Stimulated activated CD4-positive, alpha-beta T cell treated with anti-CD3 and anti-CD28 coated beads, TNF-alpha, amount 100 ng/mL, for 4 hours (primary cell): ENCODE measurements around the gene NLRP4.

Experiments
- DNase-seq, 3 experiments: peaks; one replicate each; pipeline ENCODE4 v3.0.0-alpha.2; 2020; ENCODE audit warnings: low read depth in 3 of 3

The NLRP4 gene, protein sequence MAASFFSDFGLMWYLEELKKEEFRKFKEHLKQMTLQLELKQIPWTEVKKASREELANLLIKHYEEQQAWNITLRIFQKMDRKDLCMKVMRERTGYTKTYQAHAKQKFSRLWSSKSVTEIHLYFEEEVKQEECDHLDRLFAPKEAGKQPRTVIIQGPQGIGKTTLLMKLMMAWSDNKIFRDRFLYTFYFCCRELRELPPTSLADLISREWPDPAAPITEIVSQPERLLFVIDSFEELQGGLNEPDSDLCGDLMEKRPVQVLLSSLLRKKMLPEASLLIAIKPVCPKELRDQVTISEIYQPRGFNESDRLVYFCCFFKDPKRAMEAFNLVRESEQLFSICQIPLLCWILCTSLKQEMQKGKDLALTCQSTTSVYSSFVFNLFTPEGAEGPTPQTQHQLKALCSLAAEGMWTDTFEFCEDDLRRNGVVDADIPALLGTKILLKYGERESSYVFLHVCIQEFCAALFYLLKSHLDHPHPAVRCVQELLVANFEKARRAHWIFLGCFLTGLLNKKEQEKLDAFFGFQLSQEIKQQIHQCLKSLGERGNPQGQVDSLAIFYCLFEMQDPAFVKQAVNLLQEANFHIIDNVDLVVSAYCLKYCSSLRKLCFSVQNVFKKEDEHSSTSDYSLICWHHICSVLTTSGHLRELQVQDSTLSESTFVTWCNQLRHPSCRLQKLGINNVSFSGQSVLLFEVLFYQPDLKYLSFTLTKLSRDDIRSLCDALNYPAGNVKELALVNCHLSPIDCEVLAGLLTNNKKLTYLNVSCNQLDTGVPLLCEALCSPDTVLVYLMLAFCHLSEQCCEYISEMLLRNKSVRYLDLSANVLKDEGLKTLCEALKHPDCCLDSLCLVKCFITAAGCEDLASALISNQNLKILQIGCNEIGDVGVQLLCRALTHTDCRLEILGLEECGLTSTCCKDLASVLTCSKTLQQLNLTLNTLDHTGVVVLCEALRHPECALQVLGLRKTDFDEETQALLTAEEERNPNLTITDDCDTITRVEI

DNA sequence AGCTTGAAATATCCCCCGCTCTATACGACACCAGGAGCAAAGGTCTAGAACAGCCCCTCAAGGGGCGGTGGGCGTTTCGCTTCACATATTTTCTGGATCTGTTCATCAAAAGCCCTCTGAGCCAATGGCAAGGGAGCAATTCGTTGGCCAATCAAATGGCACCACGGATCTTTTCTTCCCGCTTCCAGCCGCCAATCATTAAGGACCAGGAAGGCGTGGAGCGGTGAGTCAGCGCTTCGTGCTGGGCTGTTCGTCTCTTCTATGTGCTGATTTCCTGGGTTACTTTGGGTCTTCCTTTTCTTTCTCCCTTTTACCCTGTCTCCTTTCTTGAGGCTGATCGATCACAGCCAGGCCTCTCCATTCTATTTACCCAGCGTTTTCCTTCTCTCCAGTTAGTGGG, at the start of gene NLRP4:
TSS of gene NLRP4 (plus strand) at position 201 of the 400 bp plus-strand sequence. CDS start 15,541 bp downstream, outside the sequence.
- no peak for DNase-seq

DNA sequence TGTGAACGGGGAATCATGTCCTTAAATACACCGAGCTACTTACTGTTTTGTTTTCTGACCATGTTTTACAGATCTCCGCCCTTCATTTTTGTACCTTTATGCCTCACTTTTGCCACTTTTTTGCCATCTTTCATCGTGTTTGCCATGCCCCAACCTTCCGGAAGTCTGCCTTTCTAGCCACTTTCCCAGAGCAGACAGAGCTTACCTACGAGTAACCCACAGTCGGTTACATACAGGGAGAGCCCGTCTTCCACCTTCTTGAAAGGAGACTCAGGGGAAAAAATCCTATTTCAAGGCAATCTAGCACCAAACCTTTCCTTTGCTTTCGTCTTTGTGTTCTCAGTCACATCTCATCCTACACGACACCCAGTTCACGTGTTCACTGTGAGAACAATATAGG, 41.3 kb upstream of the NLRP4 start:
- no peak for DNase-seq

DNA sequence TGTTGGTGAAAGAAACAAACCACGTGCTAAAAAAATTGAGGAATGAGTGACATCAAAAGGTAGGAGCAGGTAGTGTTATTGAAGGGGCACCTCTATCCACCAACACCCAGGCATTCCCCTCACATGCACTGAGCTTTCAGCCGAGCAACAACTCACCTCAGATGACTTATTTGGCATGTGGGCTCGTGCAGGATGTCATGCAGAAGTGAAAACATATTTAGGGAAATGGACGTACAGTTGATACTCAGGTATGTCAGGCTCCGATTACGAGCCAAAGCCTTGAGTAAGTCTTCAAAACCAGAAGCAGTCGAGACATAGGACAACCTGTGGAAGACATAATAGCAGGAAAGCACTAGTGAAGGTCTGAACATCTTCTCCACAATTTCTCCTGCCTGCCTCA, 34.9 kb upstream of the NLRP4 start:
- no peak for DNase-seq

DNA sequence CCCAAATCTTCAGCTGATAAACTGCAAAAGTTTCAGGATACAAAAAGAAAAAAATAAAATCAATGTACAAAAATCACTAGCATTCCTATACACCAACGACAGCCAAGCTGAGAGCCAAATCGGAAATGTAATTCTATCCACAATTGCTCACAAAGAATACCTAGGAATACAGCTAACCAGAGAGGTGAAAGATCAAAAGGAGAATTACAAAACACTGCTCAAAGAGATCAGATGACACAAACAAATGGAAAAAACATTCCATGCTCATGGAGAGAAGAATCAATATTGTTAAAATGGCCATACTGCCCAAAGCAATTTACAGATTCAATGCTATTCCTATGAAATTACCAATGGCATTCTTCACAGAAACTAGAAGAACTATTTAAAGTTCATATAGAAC, 34.1 kb upstream of the NLRP4 start:
- DNase-seq: no peak

DNA sequence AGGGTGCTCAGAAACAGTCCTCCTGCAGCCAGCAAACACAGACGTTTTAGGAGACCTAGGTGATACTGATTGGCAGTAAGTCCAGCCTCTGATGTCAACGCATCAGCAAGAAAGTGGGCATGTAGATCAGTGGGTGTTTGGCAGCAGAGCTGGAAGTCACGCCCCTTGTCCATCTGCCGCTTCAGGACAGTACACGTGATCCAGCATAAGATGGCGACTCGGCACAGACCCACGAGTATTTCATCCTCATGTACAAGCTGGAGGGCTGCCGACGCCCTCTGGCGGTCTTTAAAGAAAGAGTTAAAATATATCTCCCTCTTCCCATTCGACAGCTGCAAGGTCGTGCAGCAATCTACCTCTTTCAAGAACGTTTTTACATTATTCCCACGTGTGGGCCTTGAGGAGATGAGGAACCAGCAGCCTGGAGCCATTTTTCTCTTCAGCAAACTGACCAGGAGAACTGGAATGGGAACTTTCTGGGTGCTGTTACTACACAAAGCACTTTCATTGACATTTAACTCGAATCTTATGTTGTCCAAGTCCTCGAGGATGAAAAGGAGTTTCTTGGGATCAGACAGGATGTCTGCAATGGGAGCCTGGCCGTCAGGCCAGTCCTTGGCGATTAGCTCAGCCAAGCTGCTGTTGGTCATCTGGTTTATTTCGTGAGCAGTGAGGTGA, 26.8 kb upstream of the NLRP4 start:
- DNase-seq: no peak

DNA sequence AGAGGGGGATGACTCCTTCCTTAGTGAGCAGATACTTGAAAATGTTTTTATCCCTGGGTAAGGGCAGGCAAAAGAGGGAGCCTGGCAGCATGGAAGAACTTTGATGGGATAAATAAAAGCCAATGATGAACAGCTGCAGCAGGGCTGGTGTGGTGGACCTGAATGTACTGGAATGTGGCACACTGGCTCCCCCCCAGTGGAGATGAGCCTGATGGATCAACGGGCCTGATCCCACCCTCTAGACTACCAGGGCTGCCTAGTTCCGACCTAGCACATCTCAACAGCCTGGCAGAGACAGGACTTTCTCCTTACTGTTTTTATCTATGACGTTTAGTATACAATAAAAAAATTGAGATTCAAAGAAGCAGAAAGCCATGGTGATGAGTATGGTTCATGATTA, 25.0 kb upstream of the NLRP4 start:
- no peak for DNase-seq

DNA sequence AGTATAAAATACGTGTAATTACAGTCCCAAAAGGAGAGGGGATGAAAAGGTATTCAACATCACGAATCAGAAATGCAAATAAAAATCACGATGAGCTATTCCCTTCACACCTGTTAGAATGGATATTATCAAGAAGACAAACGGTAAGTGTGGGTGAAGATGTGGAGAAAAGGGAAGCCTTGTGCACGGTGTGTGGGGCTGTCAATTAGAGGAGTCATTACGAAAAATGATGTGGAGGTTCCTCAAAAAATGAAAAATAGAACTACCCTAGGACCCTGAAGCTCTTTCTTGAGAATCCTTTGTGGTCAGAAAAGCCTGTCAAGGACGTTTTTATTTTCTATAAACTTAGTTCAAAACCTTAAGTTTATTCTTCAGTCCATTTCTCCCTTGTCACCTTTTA, 23.9 kb upstream of the NLRP4 start:
- DNase-seq: no peak

DNA sequence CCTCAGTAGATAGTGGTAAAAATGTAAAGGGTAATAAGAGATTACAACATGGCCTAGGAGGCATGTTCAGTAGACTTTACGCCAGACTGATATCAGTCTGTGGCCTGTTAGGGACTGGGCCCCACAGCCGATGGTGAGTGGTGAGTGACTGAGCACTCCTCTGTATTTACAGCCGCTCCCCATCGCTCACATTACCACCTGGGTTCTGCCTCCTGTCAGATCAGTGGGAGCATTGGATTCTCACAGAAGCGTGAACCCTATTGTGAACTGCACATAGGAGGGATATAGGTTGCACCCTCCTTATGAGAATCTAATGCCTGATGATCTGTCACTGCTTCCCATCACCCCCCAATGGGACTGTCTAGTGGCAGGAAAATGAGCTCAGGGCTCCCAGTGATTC, 22.4 kb upstream of the NLRP4 start:
- DNase-seq: no peak

DNA sequence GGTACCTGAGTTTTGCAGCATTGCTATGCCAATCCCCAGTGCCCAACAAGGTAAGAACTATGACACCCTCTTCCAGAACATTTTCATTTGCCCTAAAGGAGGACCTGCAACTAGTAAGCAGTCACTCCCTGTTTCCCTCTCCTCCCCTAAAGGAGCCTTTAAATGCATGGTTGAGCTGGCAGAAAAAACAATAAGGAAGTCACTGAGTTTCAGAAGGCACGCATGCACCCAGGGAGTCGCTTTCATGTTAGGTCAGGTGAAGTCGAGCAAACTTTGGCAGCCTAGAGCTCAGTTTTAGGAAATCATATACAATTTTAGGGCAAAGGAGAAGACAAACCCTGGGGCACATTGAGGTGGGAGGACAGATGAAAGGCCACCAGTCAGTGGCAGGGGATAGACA, 16.3 kb upstream of the NLRP4 start:
- DNase-seq: no peak

DNA sequence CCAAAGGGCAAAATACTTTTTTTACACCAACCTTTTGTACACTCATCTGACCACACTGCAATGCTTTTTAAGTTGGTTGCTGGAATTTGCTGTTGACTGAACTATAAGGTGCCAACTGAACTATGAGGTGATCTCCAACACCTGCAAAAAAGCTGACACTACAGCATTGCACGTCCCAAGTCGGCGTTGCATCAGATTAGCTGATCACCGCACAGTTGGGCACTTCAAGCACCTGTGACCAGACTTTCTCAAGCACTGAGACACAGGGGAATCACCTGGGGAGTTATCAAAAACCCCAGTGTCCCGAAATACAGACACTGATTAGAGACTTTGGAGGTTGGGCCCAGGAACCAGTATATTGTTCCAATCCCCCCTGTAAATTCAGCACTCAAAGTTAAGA, 5.7 kb upstream of the NLRP4 start:
- no peak for DNase-seq

DNA sequence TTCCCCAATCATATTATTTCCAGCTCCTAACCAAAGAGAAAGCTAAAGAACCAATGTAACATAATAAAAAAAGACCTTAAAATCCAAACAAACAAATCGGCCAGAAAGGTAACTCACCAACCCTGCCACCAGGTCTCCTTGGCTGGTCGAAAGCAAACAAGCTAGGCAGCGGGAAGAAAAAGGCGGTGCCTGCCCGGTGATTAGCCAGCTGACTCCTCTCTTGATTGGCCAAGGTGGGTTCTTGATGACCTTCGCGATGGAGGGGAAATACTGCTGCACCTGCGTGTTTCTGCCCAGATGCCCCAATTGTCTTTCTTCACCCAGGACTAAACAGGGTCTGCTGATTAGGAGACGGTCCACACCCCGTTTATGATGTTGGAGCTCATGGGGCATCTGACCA, 4.5 kb upstream of the NLRP4 start, which contains the start of gene NLRP11:
TSS of gene NLRP11 (minus strand) at position 154 of the 400 bp plus-strand sequence. CDS start 13,825 bp downstream, outside the sequence.
- DNase-seq: no peak

DNA sequence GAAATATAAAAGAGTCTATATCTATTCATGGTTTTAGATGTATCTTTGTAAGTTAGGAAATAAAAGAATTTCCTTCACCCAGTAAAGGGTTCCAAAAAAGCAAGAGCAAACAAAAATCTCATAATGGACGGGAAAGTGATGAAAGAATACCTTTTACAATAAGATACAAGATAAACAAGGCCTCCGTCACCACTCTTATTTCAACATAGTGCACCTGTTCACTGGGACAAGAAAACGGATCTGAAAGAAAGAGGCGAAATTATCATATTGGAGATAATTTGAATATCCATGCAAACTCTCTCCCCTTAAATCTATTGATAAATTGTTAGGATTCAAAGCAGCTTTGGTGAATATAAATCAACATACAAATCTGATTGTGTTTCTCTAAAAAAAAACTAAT, 3.7 kb upstream of the NLRP4 start:
- no peak for DNase-seq

DNA sequence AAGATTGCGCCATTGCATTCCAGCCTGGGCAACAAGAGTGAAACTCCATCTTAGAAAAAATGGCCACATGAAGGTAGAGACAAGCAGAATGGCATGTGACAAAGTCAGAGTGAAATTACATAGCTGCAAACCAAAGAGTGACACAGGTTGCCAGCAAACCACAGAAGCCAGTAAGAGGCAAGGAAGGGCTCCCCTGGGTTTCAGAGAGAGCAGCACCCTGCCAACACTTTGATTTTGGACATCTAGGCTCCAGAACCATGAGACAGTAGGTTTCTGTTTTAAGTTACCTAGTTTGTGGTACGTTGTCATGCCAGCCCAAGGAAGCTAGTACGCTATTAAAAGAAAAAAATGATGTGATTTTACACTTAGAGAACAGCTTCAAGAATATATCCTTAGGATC, 1.9 kb downstream of the NLRP4 start:
- no peak for DNase-seq

DNA sequence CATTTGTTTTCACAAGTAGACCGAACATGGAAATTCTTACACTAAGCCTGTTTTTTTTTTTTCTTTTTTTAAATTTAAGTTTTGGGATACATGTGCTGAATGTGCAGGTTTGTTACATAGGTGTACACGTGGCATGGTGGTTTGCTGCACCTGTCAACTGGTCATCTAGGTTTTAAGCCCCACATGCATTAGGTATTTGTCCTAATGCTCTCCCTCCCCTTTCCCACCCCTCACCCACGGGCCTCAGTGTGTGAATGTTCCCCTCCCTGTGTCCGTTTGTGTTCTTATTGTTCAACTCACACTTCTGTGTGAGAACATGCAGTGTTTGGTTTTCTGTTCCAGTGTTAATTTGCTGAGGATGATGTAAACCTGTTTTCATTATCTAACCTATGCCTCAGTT, 2.6 kb downstream of the NLRP4 start:
- no peak for DNase-seq

DNA sequence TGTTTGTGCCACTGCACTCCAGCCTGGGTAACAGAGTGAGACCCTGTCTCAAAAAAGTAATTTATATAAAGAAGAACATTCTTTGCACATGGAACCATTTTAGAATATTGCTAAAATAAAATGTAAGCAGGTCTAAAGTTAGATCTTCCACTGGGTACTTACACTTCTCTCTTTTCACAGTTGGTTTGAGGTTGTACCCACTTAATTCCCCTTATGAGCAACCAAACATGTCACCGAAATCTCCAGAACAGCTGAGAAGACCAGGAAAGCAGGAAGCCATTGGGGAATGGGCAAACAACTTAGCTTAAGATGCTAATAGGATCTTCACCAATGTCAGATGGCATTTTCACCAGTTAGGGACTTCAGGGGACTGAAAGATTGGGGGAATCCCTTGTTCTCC, 18.8 kb downstream of the NLRP4 start:
- DNase-seq: no peak

DNA sequence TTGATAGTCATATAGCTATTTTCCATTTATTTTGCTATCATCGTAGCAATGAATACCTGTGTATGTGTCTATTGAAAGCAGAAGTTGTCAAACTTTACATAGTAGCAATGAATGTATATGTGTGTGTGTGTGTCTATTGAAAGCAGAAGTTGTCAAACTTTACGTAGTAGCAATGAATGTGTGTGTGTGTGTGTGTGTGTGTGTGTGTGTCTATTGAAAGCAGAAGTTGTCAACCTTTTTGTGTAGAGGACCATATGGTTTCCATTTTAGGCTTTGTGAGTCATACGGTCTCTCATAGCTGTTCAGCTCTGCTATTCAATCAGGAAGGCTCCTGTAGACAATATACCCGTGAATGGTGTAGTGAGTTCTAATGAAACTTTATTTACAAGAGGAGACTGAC, 20.8 kb downstream of the NLRP4 start:
- DNase-seq: no peak

DNA sequence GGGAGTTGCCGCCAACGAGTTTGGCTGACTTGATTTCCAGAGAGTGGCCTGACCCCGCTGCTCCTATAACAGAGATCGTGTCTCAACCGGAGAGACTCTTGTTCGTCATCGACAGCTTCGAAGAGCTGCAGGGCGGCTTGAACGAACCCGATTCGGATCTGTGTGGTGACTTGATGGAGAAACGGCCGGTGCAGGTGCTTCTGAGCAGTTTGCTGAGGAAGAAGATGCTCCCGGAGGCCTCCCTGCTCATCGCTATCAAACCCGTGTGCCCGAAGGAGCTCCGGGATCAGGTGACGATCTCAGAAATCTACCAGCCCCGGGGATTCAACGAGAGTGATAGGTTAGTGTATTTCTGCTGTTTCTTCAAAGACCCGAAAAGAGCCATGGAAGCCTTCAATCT, 21.6 kb downstream of the NLRP4 start:
- no peak for DNase-seq

DNA sequence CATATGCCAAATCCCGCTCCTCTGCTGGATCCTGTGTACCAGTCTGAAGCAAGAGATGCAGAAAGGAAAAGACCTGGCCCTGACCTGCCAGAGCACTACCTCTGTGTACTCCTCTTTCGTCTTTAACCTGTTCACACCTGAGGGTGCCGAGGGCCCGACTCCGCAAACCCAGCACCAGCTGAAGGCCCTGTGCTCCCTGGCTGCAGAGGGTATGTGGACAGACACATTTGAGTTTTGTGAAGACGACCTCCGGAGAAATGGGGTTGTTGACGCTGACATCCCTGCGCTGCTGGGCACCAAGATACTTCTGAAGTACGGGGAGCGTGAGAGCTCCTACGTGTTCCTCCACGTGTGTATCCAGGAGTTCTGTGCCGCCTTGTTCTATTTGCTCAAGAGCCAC, 22.1 kb downstream of the NLRP4 start:
- DNase-seq: no peak

DNA sequence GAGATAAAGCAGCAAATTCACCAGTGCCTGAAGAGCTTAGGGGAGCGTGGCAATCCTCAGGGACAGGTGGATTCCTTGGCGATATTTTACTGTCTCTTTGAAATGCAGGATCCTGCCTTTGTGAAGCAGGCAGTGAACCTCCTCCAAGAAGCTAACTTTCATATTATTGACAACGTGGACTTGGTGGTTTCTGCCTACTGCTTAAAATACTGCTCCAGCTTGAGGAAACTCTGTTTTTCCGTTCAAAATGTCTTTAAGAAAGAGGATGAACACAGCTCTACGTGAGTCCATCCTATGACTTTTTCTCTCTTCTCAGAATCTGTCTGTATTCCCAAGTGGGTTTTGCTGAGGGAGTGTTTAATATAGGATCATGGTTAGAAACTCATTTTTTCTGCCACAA, 22.6 kb downstream of the NLRP4 start:
- DNase-seq: no peak

DNA sequence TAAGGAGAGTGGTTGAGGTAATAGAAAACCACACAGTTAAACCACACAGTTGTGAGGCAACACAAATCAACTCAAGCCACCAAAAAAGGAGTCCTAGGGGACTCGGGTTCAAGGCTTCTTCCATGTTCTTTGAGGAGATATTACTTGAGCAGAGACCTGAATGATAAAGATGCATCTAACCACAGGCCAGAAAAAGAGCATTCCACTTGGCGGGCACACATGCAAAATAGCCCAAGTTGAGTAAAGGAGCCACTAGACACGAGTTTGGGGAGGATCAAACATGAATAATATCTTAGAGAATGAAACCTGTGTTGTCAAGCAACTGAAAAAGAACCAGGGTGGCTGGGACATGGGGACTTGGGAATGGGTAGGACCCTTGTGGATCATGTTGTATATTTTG, 30.2 kb downstream of the NLRP4 start:
- no peak for DNase-seq

DNA sequence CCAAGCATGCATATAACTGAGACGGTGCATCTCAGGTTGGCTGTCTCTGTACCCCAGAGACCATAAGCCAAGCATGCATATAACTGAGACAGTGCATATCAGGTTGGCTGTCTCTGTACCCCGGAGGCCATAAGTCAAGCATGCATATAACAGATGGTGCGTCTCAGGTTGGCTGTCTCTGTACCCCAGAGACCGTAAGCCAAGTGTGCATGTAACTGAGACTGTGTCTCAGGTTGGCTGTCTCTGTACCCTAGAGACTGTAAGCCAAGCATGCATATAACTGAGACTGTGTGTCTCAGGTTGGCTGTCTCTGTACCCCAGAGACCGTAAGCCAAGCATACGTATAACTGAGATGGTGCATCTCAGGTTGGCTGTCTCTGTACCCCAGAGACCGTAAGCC, 30.8 kb downstream of the NLRP4 start:
- no peak for DNase-seq

DNA sequence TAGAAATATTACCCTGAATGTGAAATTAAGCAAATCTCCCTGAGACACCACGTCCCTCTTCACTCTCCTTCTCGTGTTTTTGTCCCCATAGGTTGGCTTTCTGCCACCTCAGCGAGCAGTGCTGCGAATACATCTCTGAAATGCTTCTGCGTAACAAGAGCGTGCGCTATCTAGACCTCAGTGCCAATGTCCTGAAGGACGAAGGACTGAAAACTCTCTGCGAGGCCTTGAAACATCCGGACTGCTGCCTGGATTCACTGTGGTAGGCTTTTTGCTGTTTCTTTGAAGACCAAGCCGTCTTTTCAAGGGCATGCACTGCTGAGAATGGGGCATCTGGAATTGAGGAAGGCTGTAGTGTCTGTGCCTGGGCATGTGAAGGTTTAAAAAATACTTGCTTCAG, 34.4 kb downstream of the NLRP4 start:
- no peak for DNase-seq
